HG02678 (cell line): Measurements from ENCODE around the gene DMXL1.

Experiments
- ATAC-seq: cut with Tn5 transposase; IDR thresholded peaks from one replicate; pipeline ENCODE4 v1.9.1; 2021; ENCODE audit warnings: mild to moderate bottlenecking, moderate library complexity; ENCODE audit not compliant: unreplicated experiment

Gene DMXL1

GRCh38 chr5:119286511-119287488 lies 215.9 kb downstream of the DMXL1 start:
- ATAC-seq, result no peak

DNA sequence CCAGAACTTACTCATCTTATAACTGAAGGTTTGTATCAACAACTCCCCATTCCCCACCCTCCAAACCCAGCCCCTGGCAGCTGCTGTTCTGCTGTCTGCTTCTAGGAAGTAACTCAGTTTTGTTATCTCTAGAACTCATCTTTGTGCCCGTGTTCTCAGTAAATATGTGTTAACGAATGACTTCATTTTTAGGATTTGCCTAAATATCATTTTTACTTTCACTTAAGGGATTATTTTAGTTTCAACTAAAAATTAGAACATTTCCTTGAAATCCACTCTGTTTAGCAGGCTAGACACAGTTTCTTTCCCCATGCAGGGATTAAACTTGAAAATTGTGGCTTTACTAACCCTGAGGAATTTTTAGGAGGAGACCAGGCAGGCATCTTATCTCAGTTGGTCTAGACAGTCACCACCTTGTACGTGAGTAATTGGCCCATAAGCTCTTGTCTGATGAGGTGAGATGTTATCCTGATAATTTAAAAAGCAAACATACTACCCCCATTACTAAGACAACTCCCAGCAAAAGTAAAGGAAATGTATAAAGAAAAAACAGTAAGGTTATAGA lies 216.7 kb downstream of the DMXL1 start:
- ATAC-seq, result peak; percentile 43

DNA sequence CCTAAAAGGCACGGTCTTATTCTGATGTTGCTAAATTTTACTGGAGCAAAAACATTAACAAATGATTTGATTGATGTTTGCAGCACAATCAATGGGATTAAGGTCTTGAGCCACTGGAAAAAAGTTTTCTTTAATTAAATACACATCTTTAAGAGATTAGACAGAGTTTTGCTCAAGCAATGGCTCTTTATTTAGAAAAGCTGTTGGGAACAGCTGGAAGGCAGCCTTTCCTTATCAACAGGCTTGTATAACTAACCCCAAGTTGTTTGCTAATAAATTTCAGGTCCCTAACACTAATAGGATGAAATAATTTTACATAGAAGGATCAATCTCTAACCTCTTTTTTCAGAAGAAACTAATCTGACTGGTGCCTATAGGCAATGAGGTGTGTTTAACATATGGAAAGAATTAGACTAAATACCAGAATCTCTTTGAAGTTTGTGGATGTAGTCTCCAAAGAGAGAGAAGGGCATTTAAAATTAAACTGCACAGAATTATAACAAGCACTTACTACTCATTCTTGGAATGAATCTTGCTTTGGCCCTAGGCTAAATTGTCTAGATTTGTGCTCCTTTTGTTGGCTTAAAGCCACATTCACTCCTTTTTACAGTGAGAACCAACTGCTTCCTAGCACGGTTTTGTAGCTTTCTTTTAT lies 217.6 kb downstream of the DMXL1 start:
- no peak for ATAC-seq

DNA sequence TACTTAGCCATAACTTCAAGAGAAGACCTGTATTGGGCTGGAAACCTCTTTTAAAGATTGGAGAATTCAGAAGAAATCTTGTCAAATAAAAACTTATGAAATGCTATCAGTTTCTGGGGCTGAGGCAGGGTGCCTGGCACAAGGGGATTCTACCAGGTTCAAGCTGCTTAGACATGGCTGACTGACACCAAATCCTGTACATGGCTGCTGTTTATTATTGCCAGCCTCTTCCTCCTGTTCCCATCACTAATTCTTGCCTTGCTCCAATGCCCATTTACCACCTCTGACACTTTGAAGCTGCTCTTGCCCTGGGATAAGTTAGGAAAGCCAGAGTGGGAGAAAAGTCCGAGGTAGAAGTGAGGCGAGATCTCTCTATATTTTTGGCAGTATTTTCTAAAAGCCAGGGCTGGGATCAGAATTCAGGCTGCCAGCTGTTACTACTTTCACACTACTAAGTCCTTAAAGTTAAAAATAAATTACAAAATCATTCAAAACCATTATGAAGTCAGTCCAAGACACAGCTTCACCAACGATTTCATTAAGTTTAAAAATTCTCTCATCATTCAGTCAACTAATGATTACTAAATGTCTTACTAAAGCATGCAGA lies 218.7 kb downstream of the DMXL1 start:
- ATAC-seq, result no peak

DNA sequence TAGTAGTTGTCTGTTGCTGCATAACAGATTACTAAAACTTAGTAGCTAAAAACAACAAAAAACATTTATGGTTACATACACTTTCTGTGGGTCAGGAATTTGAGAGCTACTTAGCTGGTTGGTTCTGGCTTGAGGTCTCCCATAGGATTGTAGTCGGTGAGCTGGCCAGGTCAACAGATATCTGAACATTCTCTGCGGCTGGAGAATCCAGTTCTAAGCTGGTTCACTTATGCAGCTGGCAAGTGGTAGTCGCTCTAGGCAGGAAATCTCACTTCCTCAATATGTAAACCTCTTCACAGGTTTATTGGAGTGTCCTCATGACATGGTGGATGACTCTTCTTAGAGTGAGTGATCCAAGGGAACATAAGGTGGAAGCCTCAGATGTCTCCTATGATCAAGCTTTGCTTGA lies 219.3 kb downstream of the DMXL1 start:
- ATAC-seq, result peak; percentile 83

GRCh38 chr5:119290607-119291006 lies 219.7 kb downstream of the DMXL1 start:
- no peak for ATAC-seq

GRCh38 chr5:119291056-119291455 lies 220.2 kb downstream of the DMXL1 start:
- no peak for ATAC-seq

DNA sequence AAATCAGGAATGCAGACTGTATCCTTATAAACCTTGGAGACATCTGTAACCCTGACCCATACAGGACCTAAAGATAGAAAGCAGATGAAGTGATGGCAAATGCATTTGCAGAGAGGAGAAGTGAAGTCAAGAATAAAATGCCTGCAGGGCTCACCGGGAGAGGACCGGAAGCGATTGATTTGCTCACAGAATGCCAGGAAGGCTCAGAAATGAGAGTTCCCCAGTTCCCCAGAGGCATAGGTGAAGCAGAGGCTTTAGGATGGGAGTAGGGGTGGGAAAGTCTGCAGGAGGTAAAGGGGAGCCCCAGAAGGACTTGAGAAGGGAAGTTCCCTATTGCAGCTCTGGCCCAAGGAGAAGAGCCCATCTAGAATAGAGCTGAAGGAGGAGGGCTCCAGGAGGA lies 221.0 kb downstream of the DMXL1 start:
- no peak for ATAC-seq

GRCh38 chr5:119292701-119293515 lies 222.0 kb downstream of the DMXL1 start:
- ATAC-seq, result no peak

DNA sequence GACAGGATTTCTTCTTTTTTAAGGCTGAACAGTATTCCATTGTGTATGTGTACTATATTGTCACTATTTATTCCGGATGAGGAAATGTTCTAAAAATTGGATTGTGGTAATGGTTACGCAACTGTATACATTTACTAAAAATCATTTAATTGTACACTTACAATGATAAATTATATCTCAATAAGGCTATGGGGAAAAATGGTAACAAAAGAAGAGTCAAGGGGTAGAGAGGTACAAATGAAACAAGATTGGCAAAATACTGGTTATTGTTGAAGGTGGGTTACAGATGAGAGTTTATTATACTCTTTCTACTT lies 222.6 kb downstream of the DMXL1 start:
- no peak for ATAC-seq
